Measurements from ENCODE around the gene PNMA6E.

PNMA6E gene

DNA sequence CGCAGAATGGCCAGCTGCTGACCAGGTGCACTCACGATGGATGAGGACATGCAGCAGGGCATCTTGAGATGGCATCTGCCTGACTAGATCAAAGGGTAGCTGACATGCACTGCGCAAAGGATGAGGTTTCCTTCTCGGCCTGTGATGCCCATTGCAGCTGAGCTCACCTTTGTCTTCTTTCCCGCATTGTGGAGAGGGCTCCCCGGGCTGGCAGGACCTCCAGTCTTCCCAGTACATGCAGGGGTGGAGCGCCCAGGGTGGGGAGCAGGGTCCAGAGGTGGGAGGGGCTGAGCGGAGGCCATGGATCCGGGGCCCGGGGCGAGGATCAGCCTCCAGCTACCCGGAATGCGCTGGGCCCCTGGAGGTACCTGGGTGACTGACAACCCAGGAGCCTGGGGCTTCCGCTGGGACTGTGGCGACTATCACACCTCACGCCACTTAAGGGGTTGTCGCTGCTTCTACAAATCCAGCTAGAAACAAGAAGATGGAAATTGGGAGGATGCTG is 32.7 kb upstream of the PNMA6E start:
- no peak for TF ChIP-seq POLR2AphosphoS5 (IDR thresholded peaks at IDR 0.05; ENCODE audit: low read depth, low read length)
- no peak for TF ChIP-seq POLR2A (IDR thresholded peaks at IDR 0.05; ENCODE audit: low read depth, low read length)
- TF ChIP-seq TAF1 (IDR thresholded peaks at IDR 0.05; ENCODE audit: borderline replicate concordance, low read depth, low read length) = no peak
- no peak for FAIRE-seq

DNA sequence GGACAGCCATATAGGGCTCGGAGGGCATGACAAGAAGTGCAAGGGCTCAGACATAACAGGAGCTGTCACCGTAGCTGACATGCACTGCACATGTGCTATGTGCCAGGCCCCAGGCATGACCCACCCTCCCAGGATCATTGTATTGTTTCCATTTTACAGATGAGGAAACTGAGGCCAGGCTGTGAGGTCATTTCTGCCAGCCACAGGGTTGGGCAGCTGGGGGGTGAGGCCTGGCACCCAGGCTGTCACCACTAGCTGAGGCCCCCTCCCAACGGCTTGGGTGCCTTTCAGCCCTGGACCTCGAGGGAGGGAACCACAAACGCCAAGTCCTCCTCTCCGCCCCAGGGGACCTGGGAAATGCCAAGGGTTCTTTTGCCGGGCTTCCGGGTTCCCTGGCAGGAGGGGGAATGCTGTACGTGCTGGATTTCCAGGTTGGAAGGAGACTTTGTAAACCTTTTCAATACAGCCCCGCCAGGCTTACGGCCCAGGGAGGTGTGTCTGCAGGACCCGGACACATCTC is 32.1 kb upstream of the PNMA6E start:
- TF ChIP-seq POLR2AphosphoS5 (IDR thresholded peaks at IDR 0.05; ENCODE audit: low read depth, low read length) = no peak
- no peak for TF ChIP-seq TAF1 (IDR thresholded peaks at IDR 0.05; ENCODE audit: borderline replicate concordance, low read depth, low read length)
- TF ChIP-seq POLR2A (IDR thresholded peaks at IDR 0.05; ENCODE audit: low read depth, low read length) = no peak
- FAIRE-seq = no peak

More for the DNA sequence above, 32.7 kb upstream of the PNMA6E start:
- no peak for DNase-seq (ENCODE audit: insufficient read length)

DNA sequence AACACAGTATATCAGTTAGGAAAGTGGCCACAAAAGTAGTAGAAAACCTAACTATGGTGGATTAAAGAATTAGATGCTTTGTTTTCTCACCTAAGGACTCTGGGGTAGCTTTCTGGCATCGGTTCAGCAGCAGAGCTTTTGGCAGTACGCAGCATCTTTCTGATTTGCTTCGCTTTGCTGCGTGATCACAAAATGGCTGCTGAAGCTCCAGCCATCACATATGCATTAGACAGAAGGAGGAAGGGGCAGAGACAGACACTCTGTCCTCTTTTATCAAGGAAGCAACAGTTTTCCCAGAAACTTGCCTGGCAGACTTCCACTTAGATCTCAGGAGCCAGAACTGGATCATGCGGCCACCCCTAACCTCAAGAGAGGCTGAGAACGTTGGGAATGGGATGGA is 29.6 kb upstream of the PNMA6E start:
- TF ChIP-seq POLR2A (IDR thresholded peaks at IDR 0.05; ENCODE audit: low read depth, low read length) (no peak), TAF1 (IDR thresholded peaks at IDR 0.05; ENCODE audit: borderline replicate concordance, low read depth, low read length) (no peak), POLR2AphosphoS5 (IDR thresholded peaks at IDR 0.05; ENCODE audit: low read depth, low read length) (no peak)
- FAIRE-seq (no peak), DNase-seq (ENCODE audit: insufficient read length) (no peak)

More for the DNA sequence above, 32.1 kb upstream of the PNMA6E start:
- no peak for DNase-seq (ENCODE audit: insufficient read length)

DNA sequence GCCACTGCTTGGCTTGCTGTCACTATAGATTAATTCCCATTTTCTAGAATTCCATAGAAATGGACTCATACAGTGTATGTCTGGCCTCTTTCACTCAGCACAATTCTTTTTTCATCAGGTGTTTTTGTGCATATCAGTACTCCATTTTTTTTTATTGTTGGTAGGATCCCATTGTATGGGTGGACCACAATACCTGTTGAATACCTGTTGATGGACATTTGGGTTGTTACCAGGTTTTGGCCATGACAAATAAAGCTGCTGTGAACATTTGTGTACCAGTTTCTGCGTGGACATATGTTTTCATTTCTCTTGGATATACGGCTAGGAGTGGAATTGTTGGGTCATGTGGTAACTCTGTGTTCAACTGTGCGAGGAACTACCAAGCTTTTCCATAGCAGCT is 25.1 kb upstream of the PNMA6E start:
- DNase-seq (ENCODE audit: insufficient read length) = no peak
- FAIRE-seq = no peak
- no peak for TF ChIP-seq POLR2A (IDR thresholded peaks at IDR 0.05; ENCODE audit: low read depth, low read length)
- TF ChIP-seq TAF1 (IDR thresholded peaks at IDR 0.05; ENCODE audit: borderline replicate concordance, low read depth, low read length) = no peak
- TF ChIP-seq POLR2AphosphoS5 (IDR thresholded peaks at IDR 0.05; ENCODE audit: low read depth, low read length) = no peak

DNA sequence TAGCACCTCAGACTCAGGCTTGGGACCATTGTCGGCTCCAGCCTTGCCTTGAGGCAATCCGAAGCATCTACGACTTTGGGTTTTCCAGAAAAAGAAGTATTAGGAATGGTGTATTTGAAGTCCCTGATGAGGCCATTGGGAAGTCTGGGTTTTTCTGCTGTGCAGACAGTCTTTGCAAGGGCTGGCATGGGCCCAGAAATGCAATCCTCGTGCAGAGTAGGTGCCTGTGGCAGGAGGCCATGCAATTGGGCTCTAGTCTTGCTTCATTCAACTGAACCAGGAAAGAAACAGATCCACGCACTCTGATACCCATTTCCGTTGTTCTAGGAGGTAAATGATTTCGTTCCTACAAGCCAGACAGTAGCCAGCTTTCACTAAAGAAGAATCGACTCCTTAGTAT is 22.5 kb upstream of the PNMA6E start:
- FAIRE-seq (no peak), DNase-seq (ENCODE audit: insufficient read length) (no peak)
- TF ChIP-seq POLR2A (IDR thresholded peaks at IDR 0.05; ENCODE audit: low read depth, low read length) (no peak), POLR2AphosphoS5 (IDR thresholded peaks at IDR 0.05; ENCODE audit: low read depth, low read length) (no peak), TAF1 (IDR thresholded peaks at IDR 0.05; ENCODE audit: borderline replicate concordance, low read depth, low read length) (no peak)

DNA sequence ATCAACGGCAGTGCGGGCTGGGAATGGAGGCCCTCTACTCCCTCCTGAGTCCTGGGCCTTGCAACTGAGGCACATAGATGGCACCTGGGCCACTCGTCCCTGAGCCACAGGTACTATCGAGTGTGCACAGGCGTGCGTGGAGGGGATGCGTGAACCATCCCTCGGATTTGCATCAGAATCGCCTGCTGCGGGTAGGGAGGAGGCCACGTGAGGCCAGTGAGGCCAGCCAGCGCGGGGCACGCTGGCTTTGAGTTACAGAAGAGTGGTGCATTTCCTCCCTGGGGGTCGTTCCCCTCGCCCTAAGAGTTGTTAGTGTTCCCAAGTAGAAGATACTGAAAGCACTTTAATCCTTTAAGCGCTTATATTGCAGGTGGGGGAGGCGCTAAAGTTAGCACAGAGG is 20.7 kb upstream of the PNMA6E start:
- TF ChIP-seq TAF1 (IDR thresholded peaks at IDR 0.05; ENCODE audit: borderline replicate concordance, low read depth, low read length) = no peak
- TF ChIP-seq POLR2A (IDR thresholded peaks at IDR 0.05; ENCODE audit: low read depth, low read length) = no peak
- no peak for TF ChIP-seq POLR2AphosphoS5 (IDR thresholded peaks at IDR 0.05; ENCODE audit: low read depth, low read length)
- DNase-seq (ENCODE audit: insufficient read length) (no peak), FAIRE-seq (no peak)

DNA sequence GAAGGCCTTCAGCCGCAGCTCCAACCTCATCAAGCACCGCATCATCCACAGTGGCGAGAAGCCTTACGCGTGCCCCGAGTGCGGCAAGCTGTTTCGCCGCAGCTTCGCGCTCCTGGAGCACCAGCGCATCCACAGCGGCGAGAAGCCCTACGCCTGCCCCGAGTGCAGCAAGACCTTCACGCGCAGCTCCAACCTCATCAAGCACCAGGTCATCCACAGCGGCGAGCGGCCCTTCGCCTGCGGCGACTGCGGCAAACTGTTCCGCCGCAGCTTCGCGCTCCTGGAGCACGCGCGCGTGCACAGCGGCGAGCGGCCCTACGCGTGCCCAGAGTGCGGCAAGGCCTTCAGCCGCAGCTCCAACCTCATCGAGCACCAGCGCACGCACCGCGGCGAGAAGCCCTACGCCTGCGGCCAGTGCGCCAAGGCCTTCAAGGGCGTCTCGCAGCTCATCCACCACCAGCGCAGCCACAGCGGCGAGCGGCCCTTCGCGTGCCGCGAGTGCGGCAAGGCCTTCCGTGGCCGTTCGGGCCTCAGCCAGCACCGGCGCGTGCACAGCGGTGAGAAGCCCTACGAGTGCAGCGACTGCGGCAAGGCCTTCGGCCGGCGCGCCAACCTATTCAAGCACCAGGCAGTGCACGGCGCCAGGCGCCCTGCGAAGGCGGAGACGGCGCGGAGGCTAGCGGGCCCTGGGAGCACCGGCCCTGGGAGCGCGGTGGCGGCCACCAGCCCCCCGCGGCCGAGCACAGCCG is 19.9 kb upstream of the PNMA6E start:
- FAIRE-seq (no peak), DNase-seq (ENCODE audit: insufficient read length) (no peak)
- TF ChIP-seq TAF1 (IDR thresholded peaks at IDR 0.05; ENCODE audit: borderline replicate concordance, low read depth, low read length) = no peak
- TF ChIP-seq POLR2AphosphoS5 (IDR thresholded peaks at IDR 0.05; ENCODE audit: low read depth, low read length) = no peak

DNA sequence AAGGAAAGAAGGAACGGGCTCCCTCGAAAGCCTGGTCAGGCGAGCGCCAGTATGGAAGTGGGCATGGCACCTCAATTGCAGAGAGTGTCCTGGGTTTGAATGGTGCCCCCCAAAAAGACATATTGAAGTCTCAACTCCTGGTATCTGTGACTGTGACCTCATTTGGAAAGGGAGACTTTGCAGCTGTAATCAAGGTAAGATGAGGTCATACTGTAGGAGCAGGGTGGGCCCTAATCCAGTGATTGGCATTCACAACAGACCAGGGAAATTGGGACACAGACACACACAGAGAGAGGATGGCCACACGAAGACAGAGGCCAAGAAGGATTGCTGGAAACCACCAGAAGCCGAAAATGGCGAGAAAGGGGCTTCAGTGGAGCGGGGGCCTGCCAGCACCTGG is 16.5 kb upstream of the PNMA6E start:
- DNase-seq (ENCODE audit: insufficient read length) (no peak), FAIRE-seq (no peak)
- TF ChIP-seq POLR2A (IDR thresholded peaks at IDR 0.05; ENCODE audit: low read depth, low read length) (no peak), POLR2AphosphoS5 (IDR thresholded peaks at IDR 0.05; ENCODE audit: low read depth, low read length) (no peak)

DNA sequence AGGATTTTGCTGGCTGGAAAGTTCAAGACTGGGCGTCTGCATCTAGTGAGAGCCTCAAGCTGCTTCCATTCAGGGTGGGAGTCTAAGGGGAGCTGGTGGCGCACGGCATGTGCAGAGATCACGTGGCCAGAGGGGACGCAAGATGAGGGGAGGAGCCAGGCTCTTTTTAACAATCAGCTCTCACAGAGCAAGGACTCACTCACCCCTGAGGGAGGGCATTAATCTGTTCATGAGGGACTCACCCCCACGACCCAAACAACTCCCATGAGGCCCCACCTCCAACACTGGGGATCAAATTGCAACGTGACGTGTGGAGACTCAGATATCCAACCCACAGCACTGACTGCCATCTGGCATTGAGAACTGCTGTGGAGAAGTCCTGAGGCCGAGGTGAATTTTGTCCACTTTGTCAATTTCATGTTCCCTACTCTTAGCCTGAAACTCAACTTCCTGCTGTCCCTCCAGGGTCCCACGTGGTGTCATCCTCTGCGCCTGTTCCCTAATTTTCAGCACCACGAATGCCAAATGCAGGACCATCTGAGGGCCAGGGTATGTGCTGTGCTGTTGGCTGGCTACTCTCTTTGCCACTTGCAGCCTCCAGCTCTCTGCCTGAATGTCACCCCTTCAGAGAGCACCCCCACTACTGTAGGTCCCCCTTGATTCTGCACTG is 15.8 kb upstream of the PNMA6E start:
- TF ChIP-seq POLR2A (IDR thresholded peaks at IDR 0.05; ENCODE audit: low read depth, low read length) = no peak
- TF ChIP-seq POLR2AphosphoS5 (IDR thresholded peaks at IDR 0.05; ENCODE audit: low read depth, low read length) = no peak
- TF ChIP-seq TAF1 (IDR thresholded peaks at IDR 0.05; ENCODE audit: borderline replicate concordance, low read depth, low read length) = no peak
- FAIRE-seq (no peak), DNase-seq (ENCODE audit: insufficient read length) (no peak)

DNA sequence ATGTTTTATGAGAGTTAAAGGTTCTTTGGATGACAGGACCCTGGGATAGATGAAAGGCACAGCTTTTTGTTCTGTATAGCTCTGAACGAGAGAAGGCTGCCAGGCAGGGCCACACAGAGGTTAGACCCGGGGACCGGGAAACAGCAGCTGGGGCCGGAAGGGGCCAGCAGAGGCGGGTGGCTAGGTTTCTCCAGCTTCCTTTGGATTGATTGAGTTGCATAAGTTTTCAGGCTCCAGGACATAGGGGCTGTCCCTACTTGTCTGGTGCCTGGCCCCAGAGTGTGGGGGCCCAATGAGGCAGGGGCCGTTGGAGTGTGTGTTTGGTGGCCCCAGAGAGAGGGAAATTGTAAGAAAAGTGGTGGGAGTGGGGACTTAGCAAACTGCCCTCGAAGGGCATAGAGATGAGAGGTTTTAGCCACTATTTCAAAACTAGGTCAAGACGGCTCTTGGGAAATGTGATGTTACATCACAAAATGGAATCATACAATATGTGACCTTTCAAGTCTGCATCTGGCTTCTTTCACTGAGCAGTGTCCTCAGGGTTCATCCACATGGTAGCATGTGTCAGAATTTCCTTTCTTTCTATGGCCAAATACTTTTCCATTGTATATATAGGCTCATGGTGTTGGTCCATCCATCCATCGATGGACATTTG is 13.8 kb upstream of the PNMA6E start:
- TF ChIP-seq POLR2A (IDR thresholded peaks at IDR 0.05; ENCODE audit: low read depth, low read length) (no peak), TAF1 (IDR thresholded peaks at IDR 0.05; ENCODE audit: borderline replicate concordance, low read depth, low read length) (no peak), POLR2AphosphoS5 (IDR thresholded peaks at IDR 0.05; ENCODE audit: low read depth, low read length) (no peak)
- DNase-seq (ENCODE audit: insufficient read length) (no peak), FAIRE-seq (no peak)

DNA sequence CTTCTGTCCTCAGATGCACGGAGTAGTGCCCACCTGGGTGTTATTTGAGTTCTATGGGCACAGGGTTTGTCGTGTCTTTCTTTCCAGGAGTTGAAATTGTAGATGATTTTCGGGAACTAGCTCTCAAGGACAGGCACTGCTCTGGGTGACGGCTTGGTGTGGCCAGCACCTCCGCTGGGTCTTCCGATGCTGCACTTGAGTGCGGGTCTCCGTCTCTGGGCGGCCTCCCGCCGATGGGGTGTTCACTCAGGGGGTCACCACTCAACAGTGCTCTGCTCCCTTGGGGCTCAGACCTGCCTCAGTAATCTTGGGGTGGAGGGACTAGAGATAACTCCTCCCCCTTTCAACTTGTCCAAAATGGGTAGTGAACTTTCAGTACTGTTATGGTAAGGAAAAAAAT is 12.6 kb upstream of the PNMA6E start:
- TF ChIP-seq POLR2AphosphoS5 (IDR thresholded peaks at IDR 0.05; ENCODE audit: low read depth, low read length) (no peak), POLR2A (IDR thresholded peaks at IDR 0.05; ENCODE audit: low read depth, low read length) (no peak), TAF1 (IDR thresholded peaks at IDR 0.05; ENCODE audit: borderline replicate concordance, low read depth, low read length) (no peak)
- FAIRE-seq (no peak), DNase-seq (ENCODE audit: insufficient read length) (no peak)
